Stimulated activated CD4-positive, alpha-beta T cell treated with anti-CD3 and anti-CD28 coated beads, TNF-alpha, amount 100 ng/mL, for 4 hours (primary cell): ENCODE results near the gene LY6G6C.
A peak's percentile ranks its signal among the peaks of the same experiment; 100 is the strongest.

ENCODE experiments used
- DNase-seq, 3 experiments: peaks; one replicate each; pipeline ENCODE4 v3.0.0-alpha.2; 2020; ENCODE audit warnings: low read depth in 3 of 3

Gene LY6G6C

DNA sequence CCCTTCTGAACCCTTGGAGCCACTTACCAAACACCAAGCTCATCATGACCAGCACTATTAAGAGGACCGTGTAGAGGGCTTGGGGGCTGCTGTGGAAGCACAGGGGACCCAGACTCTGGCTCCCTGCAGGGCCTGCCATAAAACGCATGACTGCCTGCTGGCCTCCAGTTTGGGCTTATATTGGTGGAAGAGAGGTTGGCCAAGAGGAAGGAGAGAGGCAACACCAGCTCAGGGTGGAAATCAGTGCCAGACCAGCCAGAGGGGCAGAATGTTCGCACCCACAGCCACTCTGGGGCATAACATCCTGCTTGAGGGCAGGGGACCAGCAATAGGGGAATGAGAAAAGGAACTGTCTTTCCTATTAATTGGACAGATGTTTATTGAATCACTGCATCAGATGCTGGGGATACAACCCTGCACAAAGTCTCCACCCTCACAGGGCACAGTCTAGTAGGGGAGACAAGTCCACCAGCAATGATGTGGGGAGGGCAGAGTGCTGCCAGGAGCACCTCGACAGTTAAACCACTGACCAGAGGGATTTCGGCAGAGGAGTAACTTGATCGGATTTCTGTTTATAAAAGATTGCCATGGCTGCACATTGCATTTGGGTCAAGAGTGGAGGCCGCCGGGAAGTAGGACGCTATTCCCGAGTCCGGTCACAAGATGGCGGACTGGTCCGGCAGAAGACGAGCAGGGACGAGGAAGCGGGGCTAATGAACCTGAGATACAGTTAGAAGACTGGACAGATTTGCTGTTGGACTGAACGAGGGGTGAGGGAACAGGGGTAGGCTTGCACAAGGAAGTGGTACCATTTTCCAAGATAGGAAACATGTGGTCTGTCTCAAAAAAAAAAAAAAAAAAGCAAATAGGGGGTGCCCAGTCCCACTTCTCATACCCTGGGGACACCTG is 41.1 kb downstream of the LY6G6C start, which contains the start of gene LY6G5C:
LY6G5C (minus strand) TSS at position 842 of the 909 bp plus-strand sequence; CDS start at position 148, 694 bp downstream.
- peak in 1 of 3 experiments; percentile 44 for DNase-seq

DNA sequence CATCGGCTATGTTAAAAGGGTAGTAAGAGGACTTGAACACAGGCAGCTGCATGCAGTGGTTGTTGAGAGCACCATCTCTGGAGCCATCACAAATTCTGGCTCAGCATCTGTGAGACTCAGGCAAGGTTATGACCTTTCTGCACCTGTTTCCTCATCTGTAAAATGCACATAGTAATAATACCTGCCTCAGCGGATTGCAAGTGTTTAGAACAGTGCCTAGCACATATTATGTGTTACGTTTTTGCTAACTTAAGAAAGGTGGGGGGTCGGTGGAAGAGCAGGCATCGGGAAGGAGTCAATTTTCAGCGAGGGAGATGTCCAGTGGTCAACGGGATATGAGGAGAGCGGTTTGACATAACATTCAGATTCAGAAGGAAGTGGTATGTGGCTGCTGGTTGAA is 43.6 kb downstream of the LY6G6C start:
- DNase-seq = no peak

DNA sequence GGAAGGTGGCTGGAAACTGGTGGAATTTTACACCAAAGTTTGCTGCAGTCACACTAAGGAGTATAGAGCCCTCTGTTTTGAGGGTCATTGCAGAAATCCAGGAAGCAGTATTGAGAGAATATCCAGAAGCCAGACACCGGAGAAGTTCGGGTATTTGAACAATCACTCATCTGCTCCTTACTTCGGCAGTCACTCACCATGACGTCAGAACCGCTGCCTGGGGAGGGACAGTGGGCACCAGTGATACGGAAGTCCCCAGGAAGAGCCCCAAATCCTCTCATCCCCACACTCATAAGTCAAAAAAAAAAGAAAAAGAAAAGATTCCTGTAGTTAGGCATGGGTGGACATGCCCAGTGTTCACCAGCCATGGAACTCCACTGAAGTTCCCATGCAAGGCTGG is 44.6 kb downstream of the LY6G6C start:
- no peak for DNase-seq

GRCh38 chr6:31676322-31676903 is 45.1 kb downstream of the LY6G6C start:
- no peak for DNase-seq

GRCh38 chr6:31669676-31670075 is 51.9 kb downstream of the LY6G6C start, which contains the start of gene LY6G5B:
Gene LY6G5B (plus strand): TSS chr6:31669976. CDS start chr6:31670951, 975 bp downstream.
- no peak for DNase-seq
